Activated CD8-positive, alpha-beta memory T cell treated with anti-CD3 and anti-CD28 coated beads for 4 hours (primary cell): ENCODE data around the gene STUM.
A peak's percentile ranks its signal among the peaks of the same experiment; 100 is the strongest.

Experiments used
- DNase-seq, 2 donors: peaks; one replicate each; pipeline ENCODE4 v3.0.0-alpha.2; 2020; ENCODE audit warnings: low read depth in 2 of 2

STUM gene

DNA sequence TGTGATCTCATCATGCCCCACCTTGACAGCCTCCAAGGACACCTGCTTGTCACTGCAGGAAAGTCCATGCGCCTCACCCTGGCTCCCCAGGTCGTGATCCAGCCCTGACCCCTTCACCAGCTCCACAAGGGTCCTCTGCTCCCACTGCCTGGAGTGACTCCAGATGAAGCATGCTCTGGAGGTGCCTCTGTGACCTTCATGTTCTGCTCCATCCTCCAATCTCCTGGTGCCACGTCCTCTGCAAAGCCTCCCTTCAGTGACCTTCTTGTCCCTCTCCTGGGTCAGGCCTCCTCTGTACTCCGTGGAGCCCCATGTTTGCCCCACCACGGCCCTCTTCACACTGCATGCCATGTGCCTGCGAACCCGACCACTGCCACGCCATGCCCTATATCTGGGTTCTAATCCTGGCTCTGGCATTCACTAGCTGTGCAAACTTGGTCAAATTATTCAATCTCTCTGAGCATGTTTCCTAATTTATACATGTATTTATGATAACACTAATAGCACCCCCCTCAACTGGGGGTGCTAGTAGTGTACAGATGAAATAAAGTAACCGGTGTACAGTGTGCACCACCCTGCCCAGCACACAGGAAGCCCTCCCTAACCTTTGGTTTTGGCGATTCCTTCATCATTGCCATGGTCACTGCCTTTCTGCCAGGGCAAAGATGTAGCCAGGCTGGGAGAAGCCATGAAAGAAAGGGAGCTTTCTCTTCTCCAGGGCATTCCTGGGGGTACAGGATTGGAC, 77.4 kb downstream of the STUM start:
- DNase-seq, result no peak

DNA sequence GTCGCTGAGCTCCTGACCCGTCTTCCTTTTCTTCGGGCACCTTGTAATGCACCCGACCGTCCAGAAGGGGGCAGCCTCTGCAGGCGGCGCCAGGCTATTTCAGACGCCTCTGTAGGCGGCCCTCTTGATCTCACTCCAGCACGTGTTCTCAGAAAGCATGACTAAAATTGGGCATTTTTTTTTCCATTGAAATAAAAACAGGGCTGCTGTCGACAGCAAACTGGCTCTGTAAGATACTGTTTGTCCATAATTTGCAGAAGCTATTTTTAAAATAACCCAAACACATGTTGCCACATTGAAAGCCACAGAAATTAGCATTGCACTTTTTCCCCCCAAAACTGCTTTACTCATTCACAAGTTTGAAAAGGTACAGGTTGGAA, 78.0 kb downstream of the STUM start:
- DNase-seq, result peak; percentile 66 to 69

DNA sequence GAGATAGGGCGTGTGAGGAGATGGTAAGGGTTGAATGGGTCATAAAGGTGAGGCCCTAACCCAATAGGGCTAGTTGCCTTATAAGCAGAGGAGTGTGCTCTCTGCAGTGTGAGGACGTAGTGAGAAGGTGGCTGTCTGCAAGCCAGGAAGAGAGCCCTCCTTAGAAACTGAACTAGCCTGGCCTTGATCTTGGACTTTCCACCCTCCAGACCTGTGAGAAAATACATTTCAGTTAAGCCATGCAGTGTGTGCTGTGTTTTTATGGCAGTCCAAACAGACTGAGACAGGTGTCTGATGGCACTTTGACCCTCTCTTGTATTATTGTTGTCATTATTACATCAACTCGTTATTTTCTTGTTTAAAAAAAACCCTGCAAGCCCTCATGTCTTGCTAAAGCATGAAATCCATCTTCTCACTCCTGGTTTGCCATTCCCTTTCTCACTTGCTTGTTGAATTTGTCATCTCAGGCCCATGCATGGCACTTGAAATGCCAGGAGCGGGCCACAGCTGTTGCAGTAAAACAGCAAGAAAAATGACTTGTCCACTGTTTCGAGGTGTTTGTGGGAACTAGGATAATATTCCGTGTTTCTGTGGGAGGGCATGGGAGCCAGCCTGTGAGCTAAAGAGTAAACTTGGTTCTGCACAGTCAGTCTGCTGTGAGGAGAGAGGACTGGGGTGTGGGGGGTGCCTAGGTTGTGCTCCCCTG, 78.6 kb downstream of the STUM start:
- no peak for DNase-seq

DNA sequence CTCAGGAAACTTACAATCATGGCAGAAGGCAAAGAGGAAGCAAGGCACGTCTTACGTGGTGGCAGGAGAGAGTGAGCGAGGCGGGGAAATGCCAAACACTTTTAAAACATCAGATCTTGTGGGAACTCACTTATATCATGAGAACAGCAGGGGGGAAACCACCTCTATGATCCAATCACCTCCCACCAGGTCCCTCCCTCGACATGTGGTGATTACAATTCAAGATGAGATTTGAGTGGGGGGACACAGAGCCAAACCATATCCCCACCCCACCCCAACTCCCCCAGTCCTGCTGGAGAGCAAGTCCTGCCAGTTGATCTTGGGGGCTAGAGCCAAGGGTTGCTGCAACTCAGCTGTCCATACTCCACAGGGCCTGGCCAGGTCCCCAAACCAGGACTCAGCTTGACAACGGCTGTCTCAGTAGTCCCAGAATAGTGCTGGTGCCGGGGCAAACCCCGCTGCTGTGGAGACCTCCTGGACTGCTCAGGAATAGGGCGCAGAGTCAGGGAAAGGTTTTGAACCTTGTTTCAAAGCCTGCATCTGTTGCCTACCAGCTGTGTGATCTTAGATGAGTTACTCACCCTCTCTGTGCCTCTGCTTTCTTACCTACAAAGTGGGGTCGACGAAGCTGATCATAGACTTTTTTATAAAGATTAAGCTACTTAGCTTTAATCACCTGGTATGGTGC, 79.5 kb downstream of the STUM start:
- no peak for DNase-seq

DNA sequence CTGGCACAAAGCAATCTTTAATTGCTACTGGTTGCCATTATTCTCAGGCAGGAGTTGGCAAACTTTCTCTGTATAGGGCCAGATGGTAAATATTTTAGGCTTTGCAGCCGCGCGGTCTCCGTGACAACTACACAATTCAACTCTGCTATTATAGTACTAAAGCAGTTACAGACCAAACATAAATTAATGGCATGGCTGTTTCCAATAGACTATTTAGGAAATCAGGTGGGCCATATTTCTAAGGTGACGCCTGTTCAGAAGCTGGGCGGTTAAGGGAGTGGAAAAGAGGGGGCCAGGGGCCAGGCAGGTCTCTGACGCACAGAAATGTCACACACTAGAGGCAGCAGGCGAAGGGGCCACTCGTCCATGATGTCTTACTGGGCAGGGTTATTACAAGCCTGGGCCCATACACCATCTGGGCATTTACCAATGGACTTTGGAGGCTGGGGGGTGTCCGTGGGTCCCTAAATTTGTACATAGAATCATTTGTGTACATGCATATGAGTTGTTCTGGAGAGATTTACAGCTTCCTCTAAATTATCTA, 80.1 kb downstream of the STUM start:
- no peak for DNase-seq

DNA sequence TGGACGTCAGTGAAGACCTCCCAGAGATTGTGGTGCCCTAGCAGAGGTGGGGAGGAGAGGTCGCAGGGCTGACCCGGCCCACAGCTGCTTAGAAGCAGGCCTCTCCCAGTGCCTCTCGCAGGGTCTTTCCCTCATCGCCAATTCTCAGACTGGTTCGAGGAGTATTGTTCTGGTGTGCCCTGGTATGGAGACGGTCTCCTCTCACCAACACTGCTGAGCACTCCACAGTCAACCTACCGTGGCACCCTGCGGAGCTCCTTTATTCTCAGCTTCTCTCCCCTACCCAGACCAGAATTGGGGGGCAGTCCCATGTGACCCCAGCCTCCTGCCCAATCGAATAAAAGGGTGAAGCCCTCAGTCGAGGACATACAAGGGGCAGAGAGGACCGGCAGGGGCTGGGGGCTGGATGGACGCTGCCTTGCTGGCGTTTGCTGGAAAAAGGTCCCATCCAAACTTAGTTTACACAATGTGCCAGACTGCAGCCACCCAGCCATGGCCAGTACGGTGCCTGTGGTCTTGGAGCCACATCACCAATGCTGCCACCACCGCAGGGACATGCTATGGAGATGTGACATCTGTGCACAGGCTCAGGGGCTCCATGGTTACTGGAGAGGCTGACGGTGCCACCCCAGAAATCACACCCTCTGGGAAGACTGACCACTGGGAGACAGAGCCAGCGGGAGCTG, 80.8 kb downstream of the STUM start:
- DNase-seq, result no peak

DNA sequence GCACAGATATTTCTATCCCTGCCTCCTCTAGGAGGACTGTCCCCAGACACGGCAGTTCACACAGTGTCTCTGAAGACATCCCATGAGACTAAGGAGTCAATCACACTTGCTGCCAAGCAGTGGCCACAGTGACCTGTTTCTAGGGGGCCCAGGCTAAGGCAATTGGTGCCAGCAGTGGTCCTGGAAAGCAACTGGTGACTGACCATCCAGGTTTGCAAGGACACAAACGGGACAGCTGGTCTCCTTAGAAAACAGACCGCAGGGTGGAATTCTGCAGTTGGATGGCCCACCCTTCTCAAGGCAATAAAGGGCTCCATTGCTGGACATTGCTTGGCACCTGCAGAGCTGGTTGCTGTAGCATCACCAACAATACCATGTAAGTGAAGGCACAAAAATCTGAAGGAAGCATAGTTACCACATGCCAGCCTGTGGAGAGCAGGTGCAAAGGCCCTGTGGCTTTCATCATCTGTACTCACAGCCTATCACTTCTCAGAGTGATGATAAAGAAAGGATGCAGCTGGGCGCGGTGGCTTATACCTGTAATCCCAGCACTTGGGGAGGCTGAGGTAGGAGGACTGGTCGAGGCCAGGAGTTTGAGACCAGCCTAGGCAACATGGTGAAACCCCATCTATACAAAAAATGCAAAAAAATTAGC, 81.5 kb downstream of the STUM start:
- DNase-seq, result no peak

- no peak for DNase-seq
Observed at GRCh38 chr1:226630592-226630991, 82.0 kb downstream of the STUM start.

GRCh38 chr1:226631229-226632000, 82.9 kb downstream of the STUM start:
- DNase-seq, result no peak

GRCh38 chr1:226632169-226632879, 83.8 kb downstream of the STUM start:
- DNase-seq, result no peak

DNA sequence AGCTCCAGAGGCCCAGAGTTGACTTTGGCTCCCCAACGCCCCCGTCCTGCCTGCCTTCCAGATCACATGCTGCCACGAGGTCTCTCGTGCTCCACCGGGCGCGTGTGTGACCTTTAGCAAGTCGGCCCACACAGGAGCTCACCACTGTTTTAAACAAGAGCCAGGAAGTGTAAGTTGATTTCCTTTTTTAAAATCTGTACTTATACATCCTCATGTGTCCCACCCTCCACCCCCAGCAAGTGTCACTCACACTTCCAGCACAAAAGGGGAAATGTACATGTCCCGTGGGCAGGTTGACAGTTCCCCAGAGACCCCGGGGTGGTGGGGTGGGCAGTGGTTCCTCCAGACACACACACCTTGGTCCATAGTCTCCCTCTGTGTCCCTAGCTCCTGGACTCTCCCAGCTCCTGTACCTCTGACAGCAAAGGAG, 84.4 kb downstream of the STUM start:
- DNase-seq, result no peak

DNA sequence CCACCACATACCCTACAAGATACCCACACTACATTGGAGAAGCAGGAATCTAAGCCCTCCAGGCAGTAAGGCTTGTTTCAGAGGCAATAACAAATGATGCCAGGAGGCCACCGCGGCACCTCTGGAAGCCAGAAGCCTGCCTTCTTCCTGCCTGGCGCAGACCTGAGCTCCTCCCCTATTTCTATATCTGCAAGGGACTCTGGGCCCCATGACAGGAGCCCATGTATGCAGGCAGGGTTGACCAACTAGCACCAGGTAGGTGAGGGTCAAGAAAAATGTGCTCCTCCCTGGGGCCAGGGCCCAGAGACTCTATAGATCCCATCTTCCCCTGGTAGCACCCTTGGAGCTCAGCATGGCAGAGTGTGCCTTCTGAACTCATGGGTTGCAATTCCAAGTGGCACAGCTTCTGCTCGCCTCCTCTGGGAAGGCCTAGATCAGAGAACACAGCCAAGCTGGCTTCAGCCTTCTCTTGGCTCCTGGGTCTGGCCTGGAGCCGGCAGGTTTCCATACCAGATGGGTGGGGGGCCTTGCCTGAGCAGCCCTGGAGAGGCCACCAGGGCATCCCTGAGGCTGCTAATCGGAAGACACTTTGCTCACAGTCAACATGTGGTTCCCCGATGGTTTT, 85.1 kb downstream of the STUM start:
- no peak for DNase-seq

DNA sequence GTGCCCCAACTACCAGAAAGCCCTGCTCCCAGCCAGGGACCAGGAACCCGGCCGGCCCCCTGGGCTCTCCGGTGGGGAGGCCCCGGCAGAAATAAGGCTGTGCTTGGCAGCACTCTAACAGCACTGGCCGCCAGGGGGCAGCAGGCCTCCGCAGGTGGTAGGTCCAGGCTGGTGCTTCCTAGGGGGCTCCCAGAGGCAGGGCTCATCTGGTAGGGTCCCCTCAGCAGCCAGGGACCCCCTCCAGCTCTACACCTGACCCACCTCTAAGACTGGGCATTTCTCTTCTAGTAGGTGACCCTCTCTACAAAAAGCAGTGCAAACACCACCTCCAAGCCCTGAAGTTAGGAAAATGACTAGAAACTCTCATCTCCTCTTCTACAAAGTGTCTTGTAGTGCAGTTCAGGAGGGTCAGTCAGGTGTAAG, 85.6 kb downstream of the STUM start:
- peak; percentile 66 to 67 for DNase-seq

GRCh38 chr1:226634611-226635246, 86.2 kb downstream of the STUM start:
- no peak for DNase-seq

DNA sequence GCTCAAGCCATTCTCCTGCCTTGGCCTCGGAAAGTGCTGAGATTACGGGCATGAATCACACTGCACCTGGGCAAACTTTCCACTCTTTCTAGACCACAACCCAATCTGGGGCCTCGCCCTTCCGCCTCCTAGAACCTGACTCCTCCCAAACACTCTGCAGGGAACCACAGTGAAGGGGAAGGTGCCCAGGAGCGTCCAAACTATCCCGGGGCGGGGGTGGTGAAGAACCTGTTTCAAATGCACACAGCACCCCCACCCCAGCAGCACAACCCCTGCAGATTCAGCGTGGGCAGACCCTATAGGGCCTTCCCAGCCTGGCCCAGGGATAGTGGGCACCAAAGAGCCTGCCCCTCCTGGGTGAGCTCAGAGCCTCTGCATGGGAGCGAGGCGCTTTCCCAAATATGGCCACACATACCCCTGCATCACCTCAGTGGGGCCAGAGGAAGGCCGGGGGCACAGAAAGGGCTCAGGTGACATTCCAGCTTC, 86.9 kb downstream of the STUM start:
- DNase-seq, result no peak

DNA sequence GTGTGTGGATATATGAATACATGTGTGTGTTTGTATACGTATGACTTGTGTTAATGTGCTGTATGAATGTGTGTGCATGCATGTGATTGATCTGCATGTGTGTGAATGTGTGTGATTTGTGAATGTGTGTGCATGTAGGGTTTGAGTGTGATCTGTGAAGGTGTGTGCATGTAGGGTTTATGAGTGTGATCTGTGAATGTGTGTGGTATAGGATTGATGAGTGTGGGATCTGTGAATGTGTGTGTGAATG, 88.2 kb downstream of the STUM start:
- DNase-seq, result no peak

DNA sequence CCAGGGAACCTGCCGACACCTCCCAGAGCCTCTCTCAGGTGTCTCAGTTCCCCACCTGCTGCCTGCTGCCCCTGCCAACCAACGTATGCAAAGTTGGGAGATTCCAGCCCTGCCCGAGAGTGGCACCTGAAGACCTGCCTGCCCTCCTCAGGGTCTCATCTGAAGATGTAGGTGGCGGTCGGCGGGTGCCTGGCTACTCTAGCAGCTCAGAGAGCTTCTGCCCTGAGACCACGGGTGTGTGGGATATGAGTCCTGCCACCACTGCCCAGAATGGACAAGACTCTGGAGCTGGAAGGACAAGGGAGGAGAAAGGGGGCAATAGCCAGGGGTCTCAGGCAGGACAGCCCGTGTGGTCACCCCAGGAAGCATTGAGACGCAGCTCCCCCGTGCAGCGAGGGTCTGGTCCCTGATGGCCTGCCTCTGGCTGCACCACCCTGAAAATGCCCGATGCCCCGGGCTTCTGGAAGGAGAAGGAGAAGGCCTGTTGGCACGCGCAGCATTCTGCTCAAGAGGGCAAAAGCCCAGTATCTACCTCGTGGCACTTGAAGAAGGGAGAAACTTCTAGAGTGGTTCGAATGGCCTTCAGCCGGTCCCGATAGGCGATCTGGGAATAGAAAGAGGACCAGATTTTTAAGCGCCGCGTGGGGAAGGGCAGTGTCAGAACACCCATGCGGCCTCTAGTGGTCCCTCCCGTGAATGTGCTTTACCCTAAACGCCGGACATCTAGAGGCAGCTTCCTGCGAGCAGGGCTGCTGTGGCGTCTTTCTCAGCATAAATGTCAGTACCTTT, 88.8 kb downstream of the STUM start:
- no peak for DNase-seq

- no peak for DNase-seq
Observed at GRCh38 chr1:226638001-226638601, 89.5 kb downstream of the STUM start.
